HepG2 (cell line): Measurements from ENCODE around the gene ANKRD44. TPM values are rescaled to one million over a fixed set of nuclear protein-coding genes. Genes with fewer than 3 reads are reported as not detected.

Experiments
- ATAC-seq: fragments of 200-7000 bp; cut with Tn5 transposase; 3 replicates; pipeline ENCODE4 v1.9.1; 2020; ENCODE audit warnings: mild to moderate bottlenecking, moderate library complexity
- BruUV-seq: library from RNA; stranded (reverse); fragments of 400-500 nt; replicated peaks from 2 replicates; lab custom pipeline; 2021; lab: Mats Ljungman, UMichigan
- CTCF ChIA-PET: fragments of 300-600 bp; formaldehyde crosslinking; extraction: SDS; loops from one replicate; lab custom pipeline; 2021; ENCODE audit warnings: low total read pairs, inconsistent platforms, low intra/inter-chr PET ratio; lab: Yijun Ruan, JAX
- POLR2A ChIA-PET: fragments of 350-600 bp; sonication (Branson Sonifier 250); formaldehyde crosslinking; loops from one replicate; lab custom pipeline; 2020; ENCODE audit warnings: antibody characterized with exemption, inconsistent platforms; lab: Yijun Ruan, JAX
- DNase-seq: peaks from one replicate; pipeline ENCODE4 v3.0.0-alpha.2; 2015; ENCODE audit warnings: low spot score
- FAIRE-seq: peaks from 3 replicates; lab custom pipeline; 2011; peaks lifted over from hg19 to GRCh38; lab: Jason Lieb, UNC
- H2AFZ ChIP-seq: one replicate; pipeline ENCODE4 v1.6.1; 2011; ENCODE audit warnings: low read length, inconsistent platforms
- H3K27ac ChIP-seq: fragments of 300-600 bp; 3 replicates; pipeline ENCODE4 v1.8.0; 2011; ENCODE audit warnings: mixed run types, mild to moderate bottlenecking, mixed read lengths, low read length, inconsistent platforms; ENCODE audit not compliant: insufficient read depth; ENCODE audit errors: extremely low read length
- H3K27me3 ChIP-seq, 2 experiments: fragments of 200-600 bp in 1 of 2; 2 replicates in 1 of 2; 3 replicates in 1 of 2; pipeline versions ENCODE4 v1.6.0 to v1.8.0; 2011; ENCODE audit warnings: low read length in 2 of 2, mild to moderate bottlenecking in 2 of 2, moderate library complexity in 2 of 2, inconsistent platforms in 1 of 2; ENCODE audit not compliant: insufficient read depth in 2 of 2, control insufficient read depth in 1 of 2
- H3K36me3 ChIP-seq, 2 experiments: fragments of 200-600 bp in 1 of 2; replicated peaks in 1 of 2; 2 replicates in 1 of 2; 3 replicates in 1 of 2; pipeline versions ENCODE4 v1.5.1 to v1.8.0; 2011; ENCODE audit warnings: low read length in 2 of 2, inconsistent platforms in 1 of 2; ENCODE audit not compliant: insufficient read depth in 2 of 2, control insufficient read depth in 1 of 2
- H3K4me1 ChIP-seq: 2 replicates; pipeline ENCODE4 v1.5.1; 2012; ENCODE audit warnings: low read length, inconsistent platforms; ENCODE audit not compliant: insufficient read depth
- H3K4me2 ChIP-seq: 2 replicates; pipeline ENCODE4 v1.6.0; 2011; ENCODE audit warnings: low read depth, low read length, inconsistent platforms
- H3K4me3 ChIP-seq, 3 experiments: fragments of 200-600 bp in 1 of 3; sonication (generic), shearing (Covaris generic) in 1 of 3; replicated peaks in 1 of 3; 2 replicates each; pipeline ENCODE4 v1.5.1; 2011 to 2016; ENCODE audit warnings: low read length in 3 of 3, inconsistent platforms in 2 of 3, low read depth in 2 of 3, mild to moderate bottlenecking in 2 of 3, control low read depth in 1 of 3, mixed read lengths in 1 of 3; ENCODE audit not compliant: insufficient read depth in 1 of 3
- H3K79me2 ChIP-seq: one replicate; pipeline ENCODE4 v1.6.1; 2011; ENCODE audit warnings: low read length, inconsistent platforms; ENCODE audit not compliant: insufficient read depth
- H3K9ac ChIP-seq: 2 replicates; pipeline ENCODE4 v1.6.0; 2011; ENCODE audit warnings: mild to moderate bottlenecking, low read depth, low read length, inconsistent platforms; ENCODE audit not compliant: insufficient read depth
- H3K9me3 ChIP-seq: 2 replicates; pipeline ENCODE4 v1.5.1; 2012; ENCODE audit warnings: mild to moderate bottlenecking, low read length
- H4K20me1 ChIP-seq: 2 replicates; pipeline ENCODE4 v1.6.0; 2011; ENCODE audit warnings: inconsistent platforms, mild to moderate bottlenecking, low read length, moderate library complexity; ENCODE audit not compliant: insufficient read depth
- CTCF ChIP-seq: sonication (generic); formaldehyde crosslinking; IDR thresholded peaks from 2 replicates; pipeline ENCODE4 v1.5.0; 2020; ENCODE audit warnings: mild to moderate bottlenecking, missing genetic modification reagents, moderate library complexity
- KIAA2018 ChIP-seq: sonication (generic); formaldehyde crosslinking; IDR thresholded peaks from 2 replicates; pipeline ENCODE4 v1.5.0; 2020; ENCODE audit warnings: mild to moderate bottlenecking, missing genetic modification reagents, borderline replicate concordance
- MIER3 ChIP-seq: IDR thresholded peaks from 2 replicates; pipeline ENCODE4 v1.6.1; 2016; ENCODE audit warnings: missing compliant biosample characterization, borderline replicate concordance
- SMC3 ChIP-seq: IDR thresholded peaks from 2 replicates; pipeline ENCODE4 v1.6.1; 2011; ENCODE audit warnings: low read length, improper control_type of control experiment
- STAG1 ChIP-seq: sonication (generic); formaldehyde crosslinking; IDR thresholded peaks from 2 replicates; pipeline ENCODE4 v1.4.0; 2020; ENCODE audit warnings: missing genetic modification reagents
- WGBS: methylation state at CpG from one replicate; pipeline ENCODE4 v1.1.6; 2017; ENCODE audit warnings: low lambda C conversion rate; 5-methylcytosine and 5-hydroxymethylcytosine counted together
- in situ Hi-C: cut with HindIII; loops from 2 replicates; pipeline ENCODE4 v1.10.0; 2017; ENCODE audit warnings: low pct_unique_long_range_greater_than_20kb; ENCODE audit not compliant: extremely low pct_ligation_motif_present
- intact Hi-C: fragments of 100-400 bp; cut with micrococcal nuclease; formaldehyde crosslinking; loops from one replicate; pipeline ENCODE4 v1.10.0; 2022; ENCODE audit not compliant: unreplicated experiment
- polyA plus RNA-seq, 8 experiments: library from polyadenylated mRNA; depleted of rRNA in 3 of 8; stranded (reverse) in 7 of 8; unstranded in 1 of 8; fragments of >200 nt; fragmentation: Illumina TruSeq in 4 of 8; extraction: Trizol in 4 of 8; gene quantifications; 2 replicates each; pipeline versions ENCODE4 v1.2.1 to v1.2.3, GENCODE V29; 2011 to 2016; ENCODE audit warnings: low read depth in 4 of 8, missing spikeins in 1 of 8, mixed read lengths in 1 of 8; ENCODE audit not compliant: insufficient read depth in 1 of 8
- total RNA-seq, 5 experiments: library from RNA; depleted of rRNA; stranded (reverse); fragments of >200 nt; fragmentation: Illumina TruSeq; extraction: Trizol; gene quantifications; 2 replicates each; pipeline ENCODE4 v1.2.3, GENCODE V29; 2016; ENCODE audit warnings: low read depth in 1 of 5
- TF ChIP-seq, protein P1 (sequence below): sonication (generic); formaldehyde crosslinking; IDR thresholded peaks from 2 replicates; pipeline ENCODE4 v1.4.0; 2020; ENCODE audit warnings: missing genetic modification reagents

The ANKRD44 gene
- total and polyA plus RNA-seq, 2 of the 13 experiments (the other 11 are each of a cell fraction or from before 2014, with no cell fraction given), result 0.04 to 0.11 TPM

GRCh38 chr2:197191177-197191939 is 119.2 kb downstream of the ANKRD44 start:
- no peak overlapping the region for H3K4me2 ChIP-seq
- H3K27me3 ChIP-seq, result no peaks in the 10 kb centered on the region
- WGBS, result under 1% methylated on average over 4 of the region's 4 CpGs
- no TSS peak for BruUV-seq
- H3K9me3 ChIP-seq, result no peaks in the 10 kb centered on the region
- TF ChIP-seq MIER3 (CRISPR knock-in tag) (no peak), SMC3 (peak; percentile 76), KIAA2018 (CRISPR knock-in tag) (no peak), STAG1 (peak; percentile 74), CTCF (CRISPR knock-in tag) (peak; percentile 66)
- TF ChIP-seq, protein P1, sequence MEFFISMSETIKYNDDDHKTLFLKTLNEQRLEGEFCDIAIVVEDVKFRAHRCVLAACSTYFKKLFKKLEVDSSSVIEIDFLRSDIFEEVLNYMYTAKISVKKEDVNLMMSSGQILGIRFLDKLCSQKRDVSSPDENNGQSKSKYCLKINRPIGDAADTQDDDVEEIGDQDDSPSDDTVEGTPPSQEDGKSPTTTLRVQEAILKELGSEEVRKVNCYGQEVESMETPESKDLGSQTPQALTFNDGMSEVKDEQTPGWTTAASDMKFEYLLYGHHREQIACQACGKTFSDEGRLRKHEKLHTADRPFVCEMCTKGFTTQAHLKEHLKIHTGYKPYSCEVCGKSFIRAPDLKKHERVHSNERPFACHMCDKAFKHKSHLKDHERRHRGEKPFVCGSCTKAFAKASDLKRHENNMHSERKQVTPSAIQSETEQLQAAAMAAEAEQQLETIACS (CRISPR knock-in tag), result no peak
- TF ChIP-seq, all 625 proteins: peak for 3
- Histone ChIP-seq H3K27ac (no peak overlapping the region), H3K79me2 (no peaks in the 10 kb centered on the region), H2AFZ (no peak overlapping the region), H3K4me1 (no peaks in the 10 kb centered on the region), H3K36me3 (no peaks in the 10 kb centered on the region), H3K9ac (no peak overlapping the region), H3K4me3 (no peak overlapping the region), H4K20me1 (no peaks in the 10 kb centered on the region)
- POLR2A ChIA-PET, result no interaction called here
- DNase-seq, result peak; percentile 40
- CTCF ChIA-PET, result interaction anchor here (0.8 to 3.0 kb wide), 3 partner anchors 78 to 586 kb away, joined by 3 to 46 read pairs (median 14); no protein-coding TSS in a partner anchor
- peak; percentile 60; the same call in 2 of the 3 replicates for ATAC-seq
- FAIRE-seq, result peak; percentile 36
- in situ Hi-C loops (loop anchor here (10.0 kb wide), 1 partner anchor 583 kb away; no protein-coding TSS in a partner anchor), intact Hi-C loops (loop anchor here (1.0 to 5.0 kb wide), 4 partner anchors 120 to 1249 kb away; no protein-coding TSS in a partner anchor)
